ENCODE results near the gene VEZF1. TPM values are rescaled to one million over a fixed set of nuclear protein-coding genes. Genes with fewer than 3 reads are reported as not detected.
A peak's percentile ranks its signal among the peaks of the same experiment; 100 is the strongest.

VEZF1 gene
- total and polyA plus RNA-seq, 2 of the 4 experiments (the other 2 are of a cell fraction): 21.1 to 42.1 TPM

- H4K91ac ChIP-seq (ENCODE audit: insufficient read depth, low read depth, low read length): no peak overlapping the region
- no peak overlapping the region for H3K4me3 ChIP-seq (ENCODE audit: insufficient read depth, low read depth, low read length)
- H3K56ac ChIP-seq (ENCODE audit: extremely low read depth, insufficient read depth, low read length): no peak overlapping the region
- no peak overlapping the region; the same call in 1 of the 2 replicates for H3K4ac ChIP-seq (ENCODE audit: low read depth, low read length)
- H3K36me3 ChIP-seq (ENCODE audit: control insufficient read depth, insufficient read depth, low read length): no peaks in the 10 kb centered on the region
- ChIA-PET POLR2A (ENCODE audit: unreplicated experiment) (no interaction called here), CTCF (interaction anchor here (1.2 kb wide), 1 partner anchor 51 kb away, joined by 3 read pairs; no protein-coding TSS in a partner anchor)
- no peaks in the 10 kb centered on the region for H3K27me3 ChIP-seq (ENCODE audit: control insufficient read depth, insufficient read depth, low read length)
- no peak overlapping the region for H2BK120ac ChIP-seq (ENCODE audit: low read depth, low read length)
- peak overlapping the region; percentile 33; the same call in 1 of the 2 replicates for H3K14ac ChIP-seq (replicated peaks; ENCODE audit: low read depth, low read length)
- BruUV-seq (replicated peaks): no TSS peak
- intact Hi-C loops (cut with micrococcal nuclease) (no loop called here), dilution Hi-C loops (cut with HindIII; ENCODE audit: low sequenced_read_pairs, unreplicated experiment) (no loop called here), in situ Hi-C loops (cut with MboI; ENCODE audit: low sequenced_read_pairs) (no loop called here)
- H3K23ac ChIP-seq (ENCODE audit: low read depth, low read length): peak overlapping the region; percentile 47; the same call in 1 of the 2 replicates
- ATAC-seq (ENCODE audit: low read depth) (no peak), DNase-seq (no peak)
- H2AFZ ChIP-seq (replicated peaks; ENCODE audit: low read length, poor library complexity): no peak overlapping the region
- no peak overlapping the region for H3K9ac ChIP-seq (ENCODE audit: low read depth, low read length)
- peaks cover 25% of the 10 kb centered on the region; the same call in 1 of the 2 replicates for H4K20me1 ChIP-seq (ENCODE audit: insufficient read depth, low read length)
- peaks cover 44 to 81% of the 10 kb centered on the region in 2 experiments for H3K79me1 ChIP-seq (ENCODE audit: low read depth in 1 of 2, low read length in 2 of 2)
- no peak overlapping the region for H3K18ac ChIP-seq (ENCODE audit: low read depth, low read length)
- TF ChIP-seq USF2 (IDR thresholded peaks at IDR 0.05; ENCODE audit: low read depth, low read length) (no peak), RFX5 (IDR thresholded peaks at IDR 0.05; ENCODE audit: low read depth, low read length) (no peak), CEBPB (IDR thresholded peaks at IDR 0.05; ENCODE audit: low read depth, low read length) (no peak), POLR2A (IDR thresholded peaks at IDR 0.05; ENCODE audit: low read depth, low read length) (no peak), CHD1 (IDR thresholded peaks at IDR 0.05; ENCODE audit: low read depth, low read length) (no peak), FOS (IDR thresholded peaks at IDR 0.05; ENCODE audit: low read depth, low read length) (no peak), NFE2L2 (IDR thresholded peaks at IDR 0.05; ENCODE audit: low read depth, low read length) (no peak), MXI1 (IDR thresholded peaks at IDR 0.05; ENCODE audit: borderline replicate concordance, low read depth, low read length) (no peak), BHLHE40 (IDR thresholded peaks at IDR 0.05; ENCODE audit: low read depth, low read length) (no peak), RAD21 (IDR thresholded peaks at IDR 0.05; ENCODE audit: low read length) (no peak)
- TF ChIP-seq, protein P1, sequence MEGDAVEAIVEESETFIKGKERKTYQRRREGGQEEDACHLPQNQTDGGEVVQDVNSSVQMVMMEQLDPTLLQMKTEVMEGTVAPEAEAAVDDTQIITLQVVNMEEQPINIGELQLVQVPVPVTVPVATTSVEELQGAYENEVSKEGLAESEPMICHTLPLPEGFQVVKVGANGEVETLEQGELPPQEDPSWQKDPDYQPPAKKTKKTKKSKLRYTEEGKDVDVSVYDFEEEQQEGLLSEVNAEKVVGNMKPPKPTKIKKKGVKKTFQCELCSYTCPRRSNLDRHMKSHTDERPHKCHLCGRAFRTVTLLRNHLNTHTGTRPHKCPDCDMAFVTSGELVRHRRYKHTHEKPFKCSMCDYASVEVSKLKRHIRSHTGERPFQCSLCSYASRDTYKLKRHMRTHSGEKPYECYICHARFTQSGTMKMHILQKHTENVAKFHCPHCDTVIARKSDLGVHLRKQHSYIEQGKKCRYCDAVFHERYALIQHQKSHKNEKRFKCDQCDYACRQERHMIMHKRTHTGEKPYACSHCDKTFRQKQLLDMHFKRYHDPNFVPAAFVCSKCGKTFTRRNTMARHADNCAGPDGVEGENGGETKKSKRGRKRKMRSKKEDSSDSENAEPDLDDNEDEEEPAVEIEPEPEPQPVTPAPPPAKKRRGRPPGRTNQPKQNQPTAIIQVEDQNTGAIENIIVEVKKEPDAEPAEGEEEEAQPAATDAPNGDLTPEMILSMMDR (conservative IDR thresholded peaks at IDR 0.05; ENCODE audit: low read depth, low read length): no peak
- TF ChIP-seq, protein P2, sequence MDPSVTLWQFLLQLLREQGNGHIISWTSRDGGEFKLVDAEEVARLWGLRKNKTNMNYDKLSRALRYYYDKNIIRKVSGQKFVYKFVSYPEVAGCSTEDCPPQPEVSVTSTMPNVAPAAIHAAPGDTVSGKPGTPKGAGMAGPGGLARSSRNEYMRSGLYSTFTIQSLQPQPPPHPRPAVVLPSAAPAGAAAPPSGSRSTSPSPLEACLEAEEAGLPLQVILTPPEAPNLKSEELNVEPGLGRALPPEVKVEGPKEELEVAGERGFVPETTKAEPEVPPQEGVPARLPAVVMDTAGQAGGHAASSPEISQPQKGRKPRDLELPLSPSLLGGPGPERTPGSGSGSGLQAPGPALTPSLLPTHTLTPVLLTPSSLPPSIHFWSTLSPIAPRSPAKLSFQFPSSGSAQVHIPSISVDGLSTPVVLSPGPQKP (IDR thresholded peaks at IDR 0.05; ENCODE audit: borderline replicate concordance, low read depth, low read length): no peak
- no peak overlapping the region for H2AK9ac ChIP-seq (replicated peaks; ENCODE audit: low read depth, low read length, poor library complexity)
- H4K8ac ChIP-seq (ENCODE audit: low read depth in 2 of 2, low read length in 2 of 2): no peak overlapping the region
- H3K9me1 ChIP-seq (ENCODE audit: insufficient read depth, low read length): peaks cover 29% of the 10 kb centered on the region
- peaks cover 24% of the 10 kb centered on the region for H3K4me1 ChIP-seq (ENCODE audit: control insufficient read depth, insufficient read depth, low read length)
- no peak overlapping the region for H2AK5ac ChIP-seq (ENCODE audit: low read depth, low read length)
- H3K4me2 ChIP-seq (ENCODE audit: low read depth, low read length): no peak overlapping the region
- no peak overlapping the region for H2BK5ac ChIP-seq (ENCODE audit: low read depth, low read length, poor library complexity, severe bottlenecking)
- H4K5ac ChIP-seq (ENCODE audit: low read depth, low read length): no peak overlapping the region
- no peak overlapping the region for H3K27ac ChIP-seq (ENCODE audit: insufficient read depth, low read length)
- no CpG with 5 or more reads among the region's 3 CpGs for WGBS, 2 experiments (ENCODE audit: extremely low coverage in 2 of 2, insufficient read length in 1 of 2)
- H2BK20ac ChIP-seq (ENCODE audit: low read depth, low read length): no peak overlapping the region
- H3K9me3 ChIP-seq (ENCODE audit: control insufficient read depth, insufficient read depth, low read length): no peaks in the 10 kb centered on the region
- no peak overlapping the region for H2BK15ac ChIP-seq (ENCODE audit: low read depth, low read length)
Observed at GRCh38 chr17:57943645-57944044, 44.4 kb downstream of the VEZF1 start.
